Measurements from ENCODE around the gene GPATCH1. TPM values are rescaled to one million over a fixed set of nuclear protein-coding genes. Genes with fewer than 3 reads are reported as not detected.
"Not testable (repeated sequence)": the region's sequence is repeated elsewhere in the genome, so short reads cannot be mapped to it uniquely, and the experiment has no call there.

GPATCH1 gene
- total RNA-seq, 1 donor from 2014 or later: 7.1 TPM

DNA sequence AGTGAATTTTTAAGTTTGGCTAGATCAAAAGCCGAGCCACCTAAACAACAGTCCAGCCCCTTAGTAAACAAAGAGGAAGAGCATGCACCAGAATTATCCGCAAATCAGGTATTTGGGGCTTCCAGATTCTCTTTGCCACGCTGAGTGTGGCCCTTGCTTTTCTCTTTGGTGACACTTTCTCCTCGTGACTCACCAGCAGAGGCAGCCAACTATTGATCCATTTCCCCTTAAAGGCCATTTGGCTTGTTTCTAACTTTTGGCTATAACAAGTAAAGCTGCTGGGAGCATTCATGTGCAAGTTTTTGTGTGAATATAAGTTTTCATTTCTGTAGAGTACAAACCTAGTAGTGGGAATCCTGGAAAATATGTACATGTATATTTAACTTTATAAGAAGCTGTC, 33.3 kb downstream of the GPATCH1 start:
- no peak for DNase-seq (ENCODE audit: low read depth, low spot score)

DNA sequence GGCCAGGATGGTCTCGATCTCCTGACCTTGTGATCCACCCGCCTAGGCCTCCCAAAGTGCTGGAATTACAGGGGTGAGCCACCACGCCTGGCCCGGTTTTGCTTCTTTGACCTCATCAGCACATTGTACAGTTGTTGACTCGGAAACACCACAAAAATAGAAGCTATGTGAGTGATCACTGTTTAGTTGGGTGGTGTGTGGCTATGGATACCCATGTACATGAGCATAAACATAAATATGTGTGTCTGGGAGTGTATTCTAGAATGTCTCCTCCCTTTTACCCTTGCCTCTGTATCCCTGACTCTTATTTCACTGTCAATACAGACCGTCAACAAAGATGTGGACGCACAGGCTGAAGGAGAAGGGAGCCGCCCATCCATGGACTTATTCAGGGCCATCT, 36.5 kb downstream of the GPATCH1 start:
- DNase-seq (ENCODE audit: low read depth, low spot score): no peak

DNA sequence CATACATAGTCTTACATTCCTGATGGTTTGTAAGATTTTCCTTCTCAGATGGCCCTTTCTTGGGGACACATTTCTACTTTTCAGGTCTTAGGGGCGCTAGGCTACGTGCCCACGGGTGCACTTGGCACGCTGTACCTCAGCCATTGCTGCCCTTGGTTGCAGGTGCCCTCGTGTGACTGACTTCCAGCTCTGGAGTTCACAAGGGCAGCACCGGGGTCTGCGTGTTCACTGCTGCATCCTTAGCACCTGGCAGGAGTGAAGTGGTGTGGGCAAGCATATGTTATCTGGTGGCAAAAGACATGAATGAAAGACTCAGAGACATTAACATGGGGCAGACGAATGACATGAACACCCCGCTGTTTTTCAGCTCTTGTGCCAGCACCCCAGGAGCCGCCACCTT, 37.7 kb downstream of the GPATCH1 start:
- no peak for DNase-seq (ENCODE audit: low read depth, low spot score)

DNA sequence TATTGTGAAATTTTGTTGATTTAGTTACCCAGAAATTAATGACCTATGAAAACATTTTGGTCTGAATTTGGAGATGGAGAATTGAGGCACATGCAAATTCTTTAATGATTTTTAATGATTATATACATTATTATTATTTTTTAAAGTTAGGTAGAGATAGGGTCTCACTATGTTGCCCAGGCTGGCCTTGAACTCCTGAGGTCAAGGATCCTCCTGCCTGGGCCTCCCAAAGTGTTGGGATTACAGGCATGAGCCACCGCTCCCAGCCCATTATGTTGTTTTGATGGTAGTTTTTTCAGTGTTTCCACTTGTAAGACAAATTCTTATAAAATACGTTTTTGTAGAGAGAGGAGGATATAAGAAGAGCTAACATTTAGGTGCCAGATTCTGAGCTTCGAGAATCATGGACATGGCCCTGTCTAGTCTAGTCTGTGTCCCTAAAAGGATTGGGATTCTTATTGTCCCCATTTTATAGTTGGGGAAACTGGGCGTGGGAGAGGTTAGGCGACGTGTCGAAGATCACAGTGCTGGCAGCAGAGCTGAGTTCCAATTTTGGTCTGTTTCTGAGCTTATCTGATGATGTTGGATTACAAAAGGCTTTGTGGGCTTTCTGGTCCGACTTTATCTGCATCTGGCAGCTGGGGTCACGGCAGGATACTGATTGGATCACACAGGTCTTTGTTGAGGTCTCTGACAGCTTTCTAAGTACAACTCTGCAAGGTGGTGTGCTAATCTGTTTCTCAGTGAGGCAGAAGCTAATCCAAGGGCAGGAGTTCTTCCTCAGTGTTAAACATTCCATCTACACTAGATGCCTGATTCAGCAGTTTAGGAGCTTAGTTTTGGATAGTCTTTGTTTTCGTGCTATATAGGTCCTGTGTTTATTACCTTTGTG, 43.5 kb downstream of the GPATCH1 start:
- DNase-seq (ENCODE audit: low read depth, low spot score): no peak

DNA sequence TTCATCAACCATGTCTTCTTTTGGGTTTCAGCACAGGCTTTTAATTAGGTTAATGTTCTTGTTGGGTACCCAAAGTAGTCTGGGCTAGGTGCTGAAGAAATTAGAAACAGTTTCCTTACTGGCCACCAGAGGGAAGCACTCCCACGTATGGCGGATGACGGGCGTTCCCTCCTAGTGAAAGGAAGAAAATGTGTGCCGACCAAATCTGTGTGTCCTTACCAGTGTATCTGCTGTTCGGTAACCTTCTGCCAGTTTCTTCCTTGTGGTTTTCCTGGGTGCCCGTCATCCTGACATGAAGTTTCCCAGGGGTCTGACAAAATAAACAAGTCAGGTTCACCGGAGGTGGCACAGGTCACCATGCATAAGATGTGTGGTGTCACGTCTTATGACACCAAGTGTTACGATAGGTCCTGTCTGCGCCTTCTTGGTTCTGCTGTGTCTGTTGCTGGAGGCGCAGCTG, 45.0 kb downstream of the GPATCH1 start:
- DNase-seq (ENCODE audit: low read depth, low spot score): peak; percentile 24

DNA sequence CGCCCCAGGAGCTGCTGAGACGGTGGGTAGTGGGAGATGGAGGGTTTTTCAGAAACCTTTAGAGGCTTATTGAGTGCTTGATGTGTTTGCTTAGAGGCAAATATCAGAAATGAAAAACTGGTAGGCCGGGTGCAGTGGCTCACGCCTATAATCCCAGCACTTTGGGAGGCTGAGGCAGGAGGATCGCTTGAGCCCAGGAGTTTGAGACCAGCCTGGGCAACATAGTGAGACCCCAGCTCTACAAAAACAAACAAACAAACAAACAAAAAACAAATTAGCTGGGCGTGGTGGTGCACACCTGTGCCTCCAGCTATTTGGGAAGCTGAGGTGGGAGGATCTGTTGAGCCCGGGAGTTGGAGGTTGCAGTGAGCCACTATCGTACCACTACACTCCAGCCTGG, 45.7 kb downstream of the GPATCH1 start:
- DNase-seq (ENCODE audit: low read depth, low spot score): not testable (repeated sequence)

DNA sequence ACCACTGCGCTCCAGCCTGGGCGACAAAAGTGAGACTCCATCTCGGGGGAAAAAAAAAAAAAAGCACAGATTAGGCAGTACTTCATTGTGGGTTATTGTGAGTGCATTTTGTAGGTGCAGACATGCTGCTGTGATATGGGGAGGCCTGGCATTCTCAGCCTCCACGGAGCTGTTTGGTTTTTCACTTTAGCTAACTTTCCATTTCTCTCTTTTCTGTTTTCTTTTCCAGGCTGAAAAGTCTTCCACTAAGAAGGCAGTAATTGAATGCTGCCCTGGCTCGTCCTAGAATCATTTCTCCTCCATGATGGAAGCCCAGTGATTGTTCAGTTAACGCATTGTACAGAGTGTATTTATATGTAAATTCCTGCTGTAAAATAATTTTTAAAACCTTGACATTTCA, 48.9 kb downstream of the GPATCH1 start:
- no peak for DNase-seq (ENCODE audit: low read depth, low spot score)

DNA sequence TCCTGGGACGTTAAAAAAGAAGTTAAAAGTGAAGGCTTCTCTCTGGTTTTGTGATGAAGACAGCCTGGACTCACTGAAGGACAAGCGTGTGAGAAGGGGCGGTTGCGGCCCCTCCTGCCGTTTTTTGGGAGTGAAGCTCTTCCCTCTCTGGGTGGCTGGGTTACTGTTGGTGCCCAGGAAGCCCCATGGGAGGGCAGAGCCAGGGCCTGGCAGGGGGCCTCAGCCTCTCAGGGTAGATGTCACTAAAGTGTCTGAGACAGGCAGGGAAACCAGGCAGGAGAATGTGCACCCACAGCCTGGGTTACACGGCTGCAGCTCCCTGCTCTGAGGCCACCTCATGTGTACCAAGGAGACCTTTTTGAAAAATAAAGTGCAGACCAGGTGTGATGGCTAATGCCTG, 49.5 kb downstream of the GPATCH1 start:
- no peak for DNase-seq (ENCODE audit: low read depth, low spot score)

DNA sequence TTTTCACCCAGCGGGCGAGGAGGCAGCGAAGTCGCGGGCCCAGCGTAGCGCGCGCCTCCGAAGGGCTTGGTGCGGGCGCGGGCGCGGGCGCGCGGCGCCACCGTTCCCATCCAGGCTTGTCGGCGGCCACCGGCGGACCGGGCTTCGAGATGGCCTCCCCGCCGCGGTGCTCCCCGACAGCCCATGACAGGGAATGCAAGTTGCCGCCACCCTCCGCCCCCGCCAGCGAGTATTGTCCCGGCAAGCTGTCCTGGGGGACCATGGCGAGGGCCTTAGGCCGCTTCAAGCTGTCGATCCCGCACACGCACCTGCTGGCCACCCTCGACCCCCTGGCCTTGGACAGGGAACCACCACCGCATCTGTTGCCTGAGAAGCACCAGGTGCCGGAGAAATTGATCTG, 51.0 kb downstream of the GPATCH1 start, which contains the start of gene WDR88:
TSS of gene WDR88 (plus strand) at position 94 of the 400 bp plus-strand sequence. CDS start at position 150, 56 bp downstream.
- DNase-seq (ENCODE audit: low read depth, low spot score): no peak

DNA sequence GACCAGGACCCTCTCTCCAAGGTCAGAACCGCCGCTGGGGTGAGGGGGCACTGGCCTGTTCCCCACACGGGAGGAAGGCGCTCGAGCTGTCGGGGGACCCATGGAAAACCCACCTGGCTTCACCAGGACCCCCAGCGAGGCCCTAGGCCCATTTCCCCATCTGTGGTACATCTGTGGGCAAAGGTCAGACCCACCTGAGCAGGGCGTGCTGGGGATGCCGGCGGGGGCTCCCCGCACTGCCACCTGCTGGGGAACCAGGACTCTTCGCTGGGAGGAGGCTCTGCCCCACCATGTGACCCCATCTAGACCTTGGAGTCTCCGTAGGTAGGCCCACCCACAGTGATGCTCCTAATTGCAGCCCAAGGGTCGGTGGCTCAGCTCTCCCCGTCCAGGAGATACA, 51.4 kb downstream of the GPATCH1 start:
- no peak for DNase-seq (ENCODE audit: low read depth, low spot score)

DNA sequence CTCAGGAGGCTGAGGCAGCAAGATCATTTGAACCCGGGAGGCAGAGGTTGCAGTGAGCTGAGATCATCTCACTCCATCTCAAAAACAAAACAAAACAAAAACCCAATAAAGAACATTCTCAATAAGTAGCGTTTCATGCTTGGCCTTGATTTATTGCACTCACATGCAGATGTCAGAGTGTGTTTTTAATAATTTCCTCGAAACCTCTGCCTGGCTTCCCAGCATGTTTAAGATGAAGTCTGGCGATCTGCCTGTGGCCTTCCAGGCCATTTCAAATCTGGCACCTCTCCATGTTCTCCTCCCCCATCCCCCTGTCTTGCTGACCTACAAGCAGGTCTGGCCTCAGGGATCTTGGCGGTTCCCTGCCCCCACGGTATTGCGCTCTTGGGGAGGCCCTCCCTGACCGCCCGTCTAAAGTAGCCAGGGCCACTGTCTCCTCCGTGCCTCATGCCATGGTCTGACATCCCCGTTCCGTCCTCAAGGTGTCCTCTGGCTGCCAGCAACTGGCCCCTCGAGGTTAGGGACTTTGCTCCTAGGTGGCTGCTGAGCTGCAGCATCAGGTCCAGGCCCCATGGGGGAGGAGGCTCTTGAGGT, 52.6 kb downstream of the GPATCH1 start:
- DNase-seq (ENCODE audit: low read depth, low spot score): no peak

DNA sequence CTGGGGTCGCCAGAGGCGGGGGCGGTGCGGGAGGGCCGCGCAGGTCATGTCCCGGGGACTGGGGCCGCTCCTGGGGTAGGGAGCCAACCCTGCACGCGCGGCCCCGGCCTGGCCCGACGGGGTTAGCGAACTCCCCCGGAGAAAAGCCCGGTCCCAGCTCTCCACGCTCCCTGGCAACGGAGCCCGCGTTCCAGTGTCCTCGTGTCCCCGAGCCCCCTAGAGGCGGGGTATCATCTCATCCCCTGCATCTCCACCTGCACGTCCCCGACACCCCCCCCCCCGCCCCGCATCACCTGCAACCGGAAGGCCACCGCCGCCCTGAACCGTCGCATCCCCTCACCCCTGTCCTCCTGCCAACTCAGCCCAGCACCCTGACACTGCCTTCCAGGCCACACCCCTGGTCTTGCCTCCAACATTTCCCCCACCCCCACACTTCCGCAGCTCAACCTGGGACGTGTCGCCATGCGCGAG, 53.6 kb downstream of the GPATCH1 start:
- DNase-seq (ENCODE audit: low read depth, low spot score): no peak

DNA sequence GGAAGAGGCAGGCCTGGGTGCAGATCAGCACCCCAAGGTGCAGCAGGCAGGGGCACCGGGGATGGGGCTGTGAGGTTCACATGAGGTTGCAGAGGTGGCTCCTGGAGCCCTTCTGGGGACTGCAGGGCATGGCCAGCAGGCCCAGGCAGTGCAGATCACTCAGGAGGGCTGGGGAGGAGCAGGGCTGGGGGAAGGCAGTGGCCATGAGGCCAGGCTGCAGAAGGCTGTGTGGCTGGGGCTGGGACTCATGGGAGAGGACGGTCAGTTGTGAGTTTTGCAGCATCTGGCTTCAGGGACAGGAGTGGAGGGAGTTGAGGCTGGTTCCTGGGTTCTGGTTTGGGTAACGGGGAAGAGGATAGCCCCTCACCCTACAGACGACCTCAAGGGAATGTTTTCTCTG, 58.2 kb downstream of the GPATCH1 start:
- no peak for DNase-seq (ENCODE audit: low read depth, low spot score)

DNA sequence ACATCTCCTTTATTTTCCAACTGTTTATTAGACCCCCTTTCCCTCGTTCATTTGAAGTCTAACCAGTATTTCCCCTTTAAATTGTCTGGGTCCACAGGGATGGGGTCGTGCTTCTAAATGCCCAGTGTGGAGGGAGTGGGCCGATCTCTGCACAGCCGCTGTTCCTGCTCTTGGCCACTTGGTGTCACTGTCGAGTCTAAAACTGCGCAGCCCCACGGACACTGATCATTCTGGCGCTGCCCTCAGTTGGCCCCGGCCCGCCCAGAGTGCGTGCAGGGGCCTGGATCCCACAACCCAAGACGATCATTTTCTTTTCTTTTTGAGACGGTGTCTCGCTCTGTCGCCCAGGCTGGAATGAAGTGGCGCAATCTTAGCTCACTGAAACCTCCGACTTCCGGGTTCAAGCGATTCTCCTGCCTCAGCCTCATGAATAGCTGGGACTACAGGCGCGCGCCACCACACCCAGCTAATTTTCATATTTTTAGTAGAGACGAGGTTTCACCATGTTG, 63.0 kb downstream of the GPATCH1 start:
- no peak for DNase-seq (ENCODE audit: low read depth, low spot score)

DNA sequence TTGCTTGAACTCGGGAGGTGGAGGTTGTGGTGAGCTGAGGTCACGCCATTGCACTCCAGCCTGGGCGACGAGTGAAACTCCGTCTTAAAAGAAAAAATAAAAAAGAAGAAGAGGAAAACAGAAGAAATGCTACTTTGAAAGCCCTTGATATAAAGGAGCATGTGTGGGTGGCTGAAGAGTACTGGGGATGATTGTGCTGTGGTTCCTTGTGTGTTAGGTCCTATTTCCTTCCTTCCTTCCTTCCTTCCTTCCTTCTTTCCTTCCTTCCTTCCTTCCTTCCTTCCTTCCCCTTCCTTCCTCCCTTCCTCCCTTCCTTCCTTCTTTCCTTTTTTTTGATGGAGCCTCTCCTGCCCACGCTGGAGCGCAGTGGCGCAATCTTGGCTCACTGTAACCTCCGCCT, 65.2 kb downstream of the GPATCH1 start:
- DNase-seq (ENCODE audit: low read depth, low spot score): no peak

DNA sequence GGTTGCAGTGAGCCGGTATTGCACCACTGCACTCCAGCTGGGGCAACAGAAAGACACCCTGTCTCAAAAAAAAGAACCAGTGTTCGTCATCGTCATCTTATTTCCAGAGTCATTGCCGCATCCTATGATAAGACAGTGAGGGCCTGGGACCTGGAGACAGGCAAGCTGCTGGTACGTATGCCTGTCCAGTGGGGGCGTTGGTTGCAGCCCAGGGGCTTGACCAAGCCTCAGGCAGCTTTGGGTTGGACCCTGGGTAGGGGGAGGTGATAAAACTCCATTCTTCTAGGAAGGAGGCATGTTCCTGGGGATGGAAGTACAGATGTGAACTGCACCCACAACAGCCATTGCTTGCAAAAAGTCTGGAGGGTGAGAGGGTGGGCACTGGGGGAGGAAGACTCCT, 66.6 kb downstream of the GPATCH1 start:
- no peak for DNase-seq (ENCODE audit: low read depth, low spot score)

DNA sequence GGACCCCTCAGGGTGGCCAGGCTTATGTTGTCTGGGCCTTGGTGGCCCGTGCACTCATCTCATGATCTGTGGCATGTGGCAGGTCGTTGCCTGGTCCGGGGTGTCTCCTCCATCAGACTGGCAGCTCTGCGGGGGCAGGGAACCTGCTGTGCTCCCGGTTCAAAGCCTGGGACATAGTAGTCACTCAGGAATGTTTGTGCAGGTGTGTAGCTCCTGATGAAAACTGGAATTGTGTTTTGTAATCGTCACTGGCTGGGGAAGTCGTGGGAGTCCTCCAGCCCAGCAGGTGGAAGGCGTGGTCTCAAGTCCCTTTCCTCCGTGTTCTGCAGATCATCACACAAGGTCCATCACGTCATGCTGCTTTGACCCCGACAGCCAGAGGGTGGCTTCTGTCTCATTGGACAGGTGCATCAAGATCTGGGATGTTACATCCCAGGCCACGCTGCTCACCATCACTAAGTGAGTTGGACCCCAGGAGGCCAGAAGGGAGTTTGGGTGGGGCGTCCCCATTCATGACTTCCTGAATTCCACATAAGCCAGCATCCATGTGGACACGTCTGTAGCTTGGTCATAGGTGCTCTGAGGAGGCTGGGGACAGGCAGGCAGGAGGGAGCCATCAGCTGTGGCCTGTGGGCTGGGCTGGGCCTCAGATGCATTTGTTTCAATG, 70.0 kb downstream of the GPATCH1 start:
- no peak for DNase-seq (ENCODE audit: low read depth, low spot score)

DNA sequence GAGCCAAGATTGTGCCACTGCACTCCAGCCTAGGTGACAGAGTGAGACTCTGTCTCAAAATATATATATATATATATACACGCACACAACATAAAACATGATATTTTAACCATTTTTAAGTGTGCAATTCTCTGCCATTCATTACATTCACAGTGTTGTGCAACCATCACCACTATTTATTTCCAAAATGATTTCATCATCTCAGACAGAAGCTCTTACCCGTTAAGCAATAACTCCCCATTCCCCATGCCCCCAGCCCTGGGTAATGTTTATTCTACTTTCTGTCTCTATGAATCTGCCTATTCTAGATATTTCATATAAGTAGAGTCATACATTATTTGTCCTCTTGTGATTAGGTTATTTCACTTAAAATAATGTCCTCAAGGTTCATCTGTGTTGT, 71.2 kb downstream of the GPATCH1 start:
- DNase-seq (ENCODE audit: low read depth, low spot score): no peak

DNA sequence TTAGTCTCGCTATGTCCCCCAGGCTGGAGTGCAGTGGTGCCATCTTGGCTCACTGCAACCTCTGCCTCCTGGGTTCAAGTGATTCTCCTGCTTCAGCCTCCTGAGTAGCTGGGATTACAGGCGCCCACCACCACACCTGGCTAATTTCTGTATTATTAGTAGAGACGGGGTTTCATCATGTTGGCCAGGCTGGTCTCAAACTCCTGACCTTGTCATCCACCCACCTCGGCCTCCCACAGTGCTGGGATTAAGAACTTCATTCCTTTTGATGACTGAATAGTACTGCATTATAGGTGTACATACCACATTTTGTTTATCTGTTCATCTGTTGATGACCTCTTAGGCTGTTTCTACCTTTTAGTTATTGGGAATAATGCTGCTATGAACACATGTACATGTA, 71.6 kb downstream of the GPATCH1 start:
- DNase-seq (ENCODE audit: low read depth, low spot score): not testable (repeated sequence)

DNA sequence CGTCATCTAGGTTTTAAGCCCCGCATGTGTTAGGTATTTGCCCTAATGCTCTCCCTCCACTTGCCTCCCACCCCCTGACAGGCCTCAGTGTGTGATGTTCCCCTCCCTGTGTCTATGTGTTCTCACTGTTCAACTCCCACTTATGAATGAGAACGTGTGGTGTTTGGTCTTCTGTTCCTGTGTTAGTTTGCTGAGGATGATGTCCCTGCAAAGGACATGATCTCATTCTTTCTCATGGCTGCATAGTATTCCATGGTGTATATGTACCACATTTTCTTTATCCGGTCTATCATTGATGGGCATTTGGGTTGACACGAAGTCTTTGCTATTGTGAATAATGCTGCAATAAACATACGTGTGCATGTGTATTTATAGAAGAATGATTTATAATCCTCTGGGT, 73.3 kb downstream of the GPATCH1 start:
- DNase-seq (ENCODE audit: low read depth, low spot score): not testable (repeated sequence)

DNA sequence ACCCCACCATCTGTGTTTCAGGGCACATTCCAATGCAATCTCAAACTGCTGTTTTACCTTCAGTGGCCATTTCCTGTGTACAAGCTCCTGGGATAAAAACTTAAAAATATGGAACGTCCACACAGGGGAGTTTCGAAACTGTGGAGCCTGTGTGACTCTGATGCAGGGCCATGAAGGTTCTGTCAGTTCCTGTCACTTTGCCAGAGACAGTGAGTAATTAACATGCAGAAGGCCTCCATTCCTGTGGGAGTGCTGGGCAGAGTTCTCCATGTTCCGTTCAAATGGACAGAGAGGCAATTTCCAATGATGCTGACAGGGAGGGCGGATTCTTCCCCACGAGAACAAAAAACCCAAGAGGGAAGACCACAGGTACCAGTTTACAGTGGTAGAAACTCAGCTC, 75.4 kb downstream of the GPATCH1 start:
- DNase-seq (ENCODE audit: low read depth, low spot score): no peak

DNA sequence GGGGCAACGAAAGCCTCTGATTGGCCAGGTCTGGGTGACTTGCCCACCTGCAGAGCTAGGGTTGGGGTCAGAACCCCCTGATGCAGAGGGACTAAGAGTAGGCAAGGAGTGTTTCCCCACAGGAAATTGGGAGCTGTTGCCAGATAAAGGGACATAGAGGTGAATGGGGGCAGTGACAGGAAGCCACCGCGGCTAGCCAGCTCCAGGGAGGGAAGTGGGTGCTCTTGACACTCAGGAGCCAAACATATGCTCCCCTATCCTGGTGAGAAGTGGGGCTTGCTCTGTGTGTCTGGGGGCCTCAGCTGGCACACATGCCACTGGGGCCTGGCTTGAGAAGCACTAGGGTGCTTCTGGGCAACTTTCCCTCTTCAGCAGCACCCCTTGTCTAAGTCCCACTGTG, 76.9 kb downstream of the GPATCH1 start:
- DNase-seq (ENCODE audit: low read depth, low spot score): no peak

All from pulmonary artery endothelial cell (primary cell).